ENCODE data around the gene CNTNAP2. TPM values are rescaled to one million over a fixed set of nuclear protein-coding genes. Genes with fewer than 3 reads are reported as not detected.

CNTNAP2 gene
- total RNA-seq, 1 experiment from 2014 or later: 64.5 TPM

- Histone ChIP-seq H3K79me1 (ENCODE audit: insufficient read depth, low read depth, low read length, poor library complexity, severe bottlenecking) (no peaks in the 10 kb centered on the region), H2BK12ac (ENCODE audit: insufficient read length, low read depth, low read length) (no peak overlapping the region), H3T11ph (ENCODE audit: low read length) (no peak overlapping the region), H3K23ac (ENCODE audit: insufficient read length, low read depth, low read length) (no peak overlapping the region), H4K5ac (ENCODE audit: insufficient read length, low read depth, low read length) (no peak overlapping the region), H2BK15ac (ENCODE audit: low read depth, low read length) (no peak overlapping the region), H4K91ac (ENCODE audit: insufficient read length, low read depth, low read length) (no peak overlapping the region), H2AK5ac (ENCODE audit: insufficient read length, low read length) (no peak overlapping the region), H4K8ac (replicated peaks; ENCODE audit: insufficient read length, low read depth, low read length) (no peak overlapping the region), H3K14ac (ENCODE audit: insufficient read depth, low read length) (no peak overlapping the region), H3K9ac (ENCODE audit: extremely low read depth, insufficient read length, low read length) (no peak overlapping the region), H3K56ac (ENCODE audit: insufficient read length, low read depth, low read length) (no peak overlapping the region), H3K4me2 (ENCODE audit: insufficient read depth, insufficient read length, low read length) (no peak overlapping the region), H3K23me2 (ENCODE audit: insufficient read length, low read depth, low read length, poor library complexity, severe bottlenecking) (no peaks in the 10 kb centered on the region), H2AFZ (ENCODE audit: low read length) (no peak overlapping the region), H3K27me3 (ENCODE audit: insufficient read depth, low read length) (no peaks in the 10 kb centered on the region; the same call in 1 of the 2 replicates), H3K4me1 (ENCODE audit: insufficient read depth, low read length) (no peaks in the 10 kb centered on the region), H2BK20ac (ENCODE audit: low read depth, low read length, poor library complexity, severe bottlenecking) (no peak overlapping the region), H3K79me2 (ENCODE audit: insufficient read depth, low read length) (no peaks in the 10 kb centered on the region), H3K18ac (ENCODE audit: insufficient read length, low read depth, low read length) (no peak overlapping the region), H2BK120ac (ENCODE audit: low read depth, low read length, poor library complexity, severe bottlenecking) (no peak overlapping the region), H4K20me1 (ENCODE audit: control insufficient read depth, insufficient read depth, insufficient read length) (no peaks in the 10 kb centered on the region), H3K4ac (ENCODE audit: low read depth, low read length) (no peak overlapping the region), H3K9me3 (ENCODE audit: control insufficient read depth, low read depth, low read length) (no peaks in the 10 kb centered on the region), H2BK5ac (ENCODE audit: insufficient read length, low read length) (no peak overlapping the region), H3K27ac (ENCODE audit: insufficient read length, low read depth, low read length) (no peak overlapping the region)
- no peak overlapping the region for H3K4me3 Mint-ChIP-seq
- WGBS (ENCODE audit: extremely low coverage, insufficient read length, low lambda C conversion rate): no CpG with 5 or more reads among the region's 2 CpGs
- peaks cover 0 to 8% (median 2%) of the 10 kb centered on the region in 3 experiments; a peak in 4 of 7 replicates for H3K36me3 Mint-ChIP-seq (ENCODE audit: insufficient read depth in 1 of 3, low read depth in 3 of 3)
- peaks cover 70% of the 10 kb centered on the region for H3K27me3 Mint-ChIP-seq (ENCODE audit: low read depth)
- H3K27ac Mint-ChIP-seq: no peak overlapping the region
- DNase-seq: no peak
- no peak for TF ChIP-seq CTCF (conservative IDR thresholded peaks at IDR 0.05)
- no peaks in the 10 kb centered on the region for H3K4me1 Mint-ChIP-seq
- peaks cover 7 to 10% of the 10 kb centered on the region in 2 experiments for H3K9me3 Mint-ChIP-seq
Measured at GRCh38 chr7:147443942-147444341, 1327.3 kb downstream of the CNTNAP2 start.
